Measurements from ENCODE around the gene AMPD2.

AMPD2 gene

DNA sequence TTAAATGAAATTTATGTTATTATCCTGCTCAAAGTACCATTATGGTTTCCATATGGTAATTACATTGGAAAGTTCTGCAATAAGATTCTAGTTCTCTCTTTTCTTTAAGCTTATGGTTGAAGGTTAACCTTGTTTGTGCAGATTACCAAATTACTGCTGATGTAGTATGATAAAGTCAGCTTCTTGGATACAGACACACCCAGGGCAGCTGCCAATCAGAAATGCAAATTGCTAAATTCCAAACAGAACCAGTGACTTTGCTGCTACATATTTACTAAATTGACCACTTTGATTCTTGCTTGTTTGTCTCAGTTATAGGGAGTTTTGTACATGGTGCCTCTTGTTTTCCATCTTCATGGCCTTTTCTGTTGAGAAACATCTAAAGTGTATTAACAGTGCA lies 26.7 kb upstream of the AMPD2 start:
- Histone ChIP-seq H3K4me3 (ENCODE audit: severe bottlenecking) (no peak overlapping the region), H3K27ac (ENCODE audit: poor library complexity, severe bottlenecking) (no peak overlapping the region), H3K36me3 (ENCODE audit: low read depth) (peaks cover 91% of the 10 kb centered on the region), H3K4me1 (ENCODE audit: insufficient read depth, poor library complexity, severe bottlenecking) (peaks cover 19% of the 10 kb centered on the region), H3K9me3 (ENCODE audit: severe bottlenecking) (no peaks in the 10 kb centered on the region), H3K27me3 (ENCODE audit: insufficient read depth, poor library complexity, severe bottlenecking) (no peaks in the 10 kb centered on the region)
- DNase-seq (ENCODE audit: low spot score) (no peak), ATAC-seq (ENCODE audit: low read depth) (no peak)
- no peak for TF ChIP-seq CTCF (IDR thresholded peaks at IDR 0.05; ENCODE audit: poor library complexity, severe bottlenecking)

GRCh38 chr1:109595531-109595930 lies 24.1 kb upstream of the AMPD2 start:
- H3K27me3 ChIP-seq (ENCODE audit: insufficient read depth, poor library complexity, severe bottlenecking) = no peaks in the 10 kb centered on the region
- DNase-seq (ENCODE audit: low spot score) (no peak), ATAC-seq (ENCODE audit: low read depth) (peak; percentile 90)
- TF ChIP-seq CTCF (IDR thresholded peaks at IDR 0.05; ENCODE audit: poor library complexity, severe bottlenecking) = no peak
- H3K4me3 ChIP-seq (ENCODE audit: severe bottlenecking) = no peak overlapping the region
- H3K36me3 ChIP-seq (ENCODE audit: low read depth) = peaks cover 81% of the 10 kb centered on the region
- peak overlapping the region; percentile 74 for H3K27ac ChIP-seq (ENCODE audit: poor library complexity, severe bottlenecking)
- H3K9me3 ChIP-seq (ENCODE audit: severe bottlenecking) = no peaks in the 10 kb centered on the region
- peaks cover 19% of the 10 kb centered on the region for H3K4me1 ChIP-seq (ENCODE audit: insufficient read depth, poor library complexity, severe bottlenecking)

GRCh38 chr1:109598156-109598555 lies 21.5 kb upstream of the AMPD2 start:
- Histone ChIP-seq H3K36me3 (ENCODE audit: low read depth) (peaks cover 64% of the 10 kb centered on the region), H3K27ac (ENCODE audit: poor library complexity, severe bottlenecking) (no peak overlapping the region), H3K9me3 (ENCODE audit: severe bottlenecking) (no peaks in the 10 kb centered on the region), H3K4me3 (ENCODE audit: severe bottlenecking) (no peak overlapping the region), H3K4me1 (ENCODE audit: insufficient read depth, poor library complexity, severe bottlenecking) (peaks cover 19% of the 10 kb centered on the region), H3K27me3 (ENCODE audit: insufficient read depth, poor library complexity, severe bottlenecking) (no peaks in the 10 kb centered on the region)
- TF ChIP-seq CTCF (IDR thresholded peaks at IDR 0.05; ENCODE audit: poor library complexity, severe bottlenecking) = no peak
- no peak for DNase-seq (ENCODE audit: low spot score)
- no peak for ATAC-seq (ENCODE audit: low read depth)

DNA sequence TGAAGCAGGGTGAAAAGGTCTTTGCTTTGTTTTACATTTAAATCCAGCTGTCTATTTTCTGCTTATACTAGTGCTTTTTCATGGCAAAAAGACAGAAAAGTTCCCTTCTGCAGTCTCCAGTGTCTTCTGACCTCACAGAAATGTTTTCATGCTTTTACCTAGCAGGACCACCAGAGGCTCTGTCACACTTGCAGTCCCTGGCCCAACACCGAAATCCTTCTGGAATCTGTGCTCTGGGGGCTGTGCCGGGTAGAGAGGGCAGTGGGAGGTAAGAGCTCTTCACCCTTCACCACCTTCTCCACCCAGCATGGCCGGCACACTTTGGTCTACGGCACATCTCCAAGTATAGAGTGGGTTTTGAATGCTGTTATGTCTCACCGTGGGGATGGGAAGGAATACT lies 21.0 kb upstream of the AMPD2 start:
- peaks cover 19% of the 10 kb centered on the region for H3K4me1 ChIP-seq (ENCODE audit: insufficient read depth, poor library complexity, severe bottlenecking)
- H3K9me3 ChIP-seq (ENCODE audit: severe bottlenecking) = no peaks in the 10 kb centered on the region
- H3K4me3 ChIP-seq (ENCODE audit: severe bottlenecking) = no peak overlapping the region
- no peaks in the 10 kb centered on the region for H3K27me3 ChIP-seq (ENCODE audit: insufficient read depth, poor library complexity, severe bottlenecking)
- TF ChIP-seq CTCF (IDR thresholded peaks at IDR 0.05; ENCODE audit: poor library complexity, severe bottlenecking) = no peak
- H3K36me3 ChIP-seq (ENCODE audit: low read depth) = peaks cover 60% of the 10 kb centered on the region
- DNase-seq (ENCODE audit: low spot score) (no peak), ATAC-seq (ENCODE audit: low read depth) (no peak)
- no peak overlapping the region for H3K27ac ChIP-seq (ENCODE audit: poor library complexity, severe bottlenecking)

DNA sequence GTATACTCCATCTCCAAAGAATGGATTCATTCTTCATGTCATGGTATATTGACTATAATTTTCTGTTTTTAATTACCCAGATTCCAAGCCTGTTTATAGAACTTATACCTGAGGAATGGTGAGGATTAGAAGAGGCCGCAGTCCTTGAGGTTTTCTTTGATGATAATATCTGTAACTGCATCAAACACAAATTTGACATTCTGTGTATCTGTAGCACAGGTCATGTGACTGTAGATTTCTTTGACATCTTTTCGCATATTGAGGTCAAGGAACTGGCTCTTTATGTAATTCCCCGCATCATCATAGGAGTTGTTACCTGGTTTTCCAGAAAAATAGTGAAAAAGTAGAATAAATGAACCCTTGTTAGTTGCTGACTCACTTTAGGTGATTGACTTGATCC lies 16.4 kb upstream of the AMPD2 start:
- Histone ChIP-seq H3K4me1 (ENCODE audit: insufficient read depth, poor library complexity, severe bottlenecking) (no peaks in the 10 kb centered on the region), H3K27ac (ENCODE audit: poor library complexity, severe bottlenecking) (no peak overlapping the region), H3K36me3 (ENCODE audit: low read depth) (peaks cover 20% of the 10 kb centered on the region), H3K27me3 (ENCODE audit: insufficient read depth, poor library complexity, severe bottlenecking) (no peaks in the 10 kb centered on the region), H3K4me3 (ENCODE audit: severe bottlenecking) (no peak overlapping the region), H3K9me3 (ENCODE audit: severe bottlenecking) (no peaks in the 10 kb centered on the region)
- no peak for TF ChIP-seq CTCF (IDR thresholded peaks at IDR 0.05; ENCODE audit: poor library complexity, severe bottlenecking)
- DNase-seq (ENCODE audit: low spot score) = no peak
- ATAC-seq (ENCODE audit: low read depth) = no peak

Data from RWPE2 (cell line).